GM18505 (cell line): ENCODE results near the gene CTRB2.
A peak's percentile ranks its signal among the peaks of the same experiment; 100 is the strongest.

Source experiments
- ATAC-seq: cut with Tn5 transposase; IDR thresholded peaks from one replicate; pipeline ENCODE4 v1.9.1; 2021; ENCODE audit not compliant: unreplicated experiment
- POLR2A ChIP-seq: IDR thresholded peaks from 4 replicates; pipeline ENCODE4 v1.6.1; 2011; ENCODE audit warnings: borderline replicate concordance; ENCODE audit not compliant: insufficient read depth, insufficient read length; ENCODE audit errors: extremely low read depth

CTRB2 gene

GRCh38 chr16:75206749-75207451 is at the start of gene CTRB2:
CTRB2 (minus strand) TSS chr16:75207161; CDS start chr16:75207141, 20 bp downstream.
- no peak for ATAC-seq
- TF ChIP-seq POLR2A: no peak

GRCh38 chr16:75256059-75256571 is 49.2 kb upstream of the CTRB2 start:
- TF ChIP-seq POLR2A: no peak
- no peak for ATAC-seq

GRCh38 chr16:75254359-75254837 is 47.4 kb upstream of the CTRB2 start:
- no peak for ATAC-seq
- no peak for TF ChIP-seq POLR2A

GRCh38 chr16:75252946-75253911 is 46.3 kb upstream of the CTRB2 start:
- ATAC-seq: no peak
- TF ChIP-seq POLR2A: no peak

GRCh38 chr16:75252049-75252864 is 45.3 kb upstream of the CTRB2 start:
- TF ChIP-seq POLR2A: no peak

GRCh38 chr16:75251280-75252048 is 44.5 kb upstream of the CTRB2 start, which contains the start of gene BCAR1:
BCAR1 (minus strand) TSS chr16:75251624; CDS start chr16:75251482, 142 bp downstream.
- ATAC-seq: peak; percentile 81
- peak; percentile 49 for TF ChIP-seq POLR2A

More at GRCh38 chr16:75252049-75252864, 45.3 kb upstream of the CTRB2 start:
- no peak for ATAC-seq

- ATAC-seq: peak; percentile 33
- no peak for TF ChIP-seq POLR2A
Observed at GRCh38 chr16:75250809-75251279, 43.9 kb upstream of the CTRB2 start.

- ATAC-seq: no peak
- TF ChIP-seq POLR2A: no peak
Observed at GRCh38 chr16:75250089-75250808, 43.3 kb upstream of the CTRB2 start.

- TF ChIP-seq POLR2A: no peak
- no peak for ATAC-seq
Observed at GRCh38 chr16:75249441-75249840, 42.5 kb upstream of the CTRB2 start.

- TF ChIP-seq POLR2A: no peak
- no peak for ATAC-seq
Observed at GRCh38 chr16:75248536-75249380, 41.8 kb upstream of the CTRB2 start.
